H1 (cell line): ENCODE results near the gene PRDM15. TPM values are rescaled to one million over a fixed set of nuclear protein-coding genes. Genes with fewer than 3 reads are reported as not detected.
A peak's percentile ranks its signal among the peaks of the same experiment; 100 is the strongest.

ENCODE experiments used
- ASH2L ChIP-seq: fragments of 200-600, 300-600 bp; sonication (generic); IDR thresholded peaks from one replicate; pipeline ENCODE4 v1.7.1; 2017; ENCODE audit warnings: low read length
- BCL11A ChIP-seq, 2 experiments: IDR thresholded peaks; one replicate each; pipeline ENCODE4 v1.6.1; 2011; ENCODE audit warnings: low read depth in 2 of 2, low read length in 2 of 2, mild to moderate bottlenecking in 2 of 2
- CBX5 ChIP-seq: fragments of 300-800, 300-1000 bp; sonication (generic); IDR thresholded peaks from 2 replicates; pipeline ENCODE4 v1.7.1; 2016; ENCODE audit warnings: antibody characterized with exemption, low read length, low read depth
- CBX8 ChIP-seq: fragments of 300-800, 300-1000 bp; sonication (generic); IDR thresholded peaks from 2 replicates; pipeline ENCODE4 v1.7.1; 2016; ENCODE audit warnings: low read depth, low read length, borderline replicate concordance
- CHD2 ChIP-seq: IDR thresholded peaks from 2 replicates; pipeline ENCODE4 v1.6.1; 2012; ENCODE audit warnings: low read length, improper control_type of control experiment
- CTBP2 ChIP-seq: IDR thresholded peaks from 2 replicates; pipeline ENCODE4 v1.7.0; 2011; ENCODE audit warnings: borderline replicate concordance, mild to moderate bottlenecking, moderate library complexity, mixed read lengths, low read length; ENCODE audit not compliant: insufficient read depth, insufficient read length
- CTCF ChIP-seq, 3 experiments: IDR thresholded peaks; 1 replicate in 2 of 3; 2 replicates in 1 of 3; pipeline versions ENCODE4 v1.5.1 to v1.6.1; 2011; ENCODE audit warnings: low read length in 3 of 3, mild to moderate bottlenecking in 3 of 3, inconsistent platforms in 2 of 3, low read depth in 1 of 3, moderate library complexity in 1 of 3; ENCODE audit not compliant: insufficient read depth in 1 of 3; ENCODE audit errors: control extremely low read depth in 1 of 3
- FOSL1 ChIP-seq: IDR thresholded peaks from 2 replicates; pipeline ENCODE4 v1.6.1; 2011; ENCODE audit warnings: mild to moderate bottlenecking, low read depth, low read length, moderate library complexity; ENCODE audit not compliant: insufficient read depth
- JUN ChIP-seq: IDR thresholded peaks from 2 replicates; pipeline ENCODE4 v1.6.1; 2011; ENCODE audit warnings: low read depth, mild to moderate bottlenecking, improper control_type of control experiment, low read length
- KDM5A ChIP-seq: fragments of 200-600 bp; IDR thresholded peaks from 2 replicates; pipeline ENCODE4 v1.7.1; 2012; ENCODE audit warnings: mild to moderate bottlenecking, low read length, inconsistent platforms, mixed read lengths
- POU5F1 ChIP-seq: IDR thresholded peaks from 2 replicates; pipeline ENCODE4 v1.6.1; 2011; ENCODE audit warnings: low read depth, mild to moderate bottlenecking, low read length, moderate library complexity
- RAD21 ChIP-seq, 2 experiments: IDR thresholded peaks in 1 of 2; conservative IDR thresholded peaks in 1 of 2; 2 replicates each; pipeline ENCODE4 v1.6.1; 2011; ENCODE audit warnings: low read depth in 2 of 2, low read length in 2 of 2, improper control_type of control experiment in 1 of 2, inconsistent platforms in 1 of 2, mild to moderate bottlenecking in 1 of 2, moderate library complexity in 1 of 2
- RBBP5 ChIP-seq: IDR thresholded peaks from 2 replicates; pipeline ENCODE4 v1.7.1; 2012; ENCODE audit warnings: low read depth, mild to moderate bottlenecking, inconsistent platforms, low read length, moderate library complexity, borderline replicate concordance
- RFX5 ChIP-seq: IDR thresholded peaks from 2 replicates; pipeline ENCODE4 v1.6.1; 2011; ENCODE audit warnings: low read depth, low read length, improper control_type of control experiment, borderline replicate concordance
- SIRT6 ChIP-seq: IDR thresholded peaks from one replicate; pipeline ENCODE4 v1.7.1; 2012; ENCODE audit warnings: low read length, inconsistent platforms
- SP1 ChIP-seq: IDR thresholded peaks from 2 replicates; pipeline ENCODE4 v1.6.1; 2011; ENCODE audit warnings: low read depth, low read length
- SP2 ChIP-seq: IDR thresholded peaks from 2 replicates; pipeline ENCODE4 v1.6.1; 2012; ENCODE audit warnings: mild to moderate bottlenecking, low read length, inconsistent platforms
- TAF1 ChIP-seq: IDR thresholded peaks from 2 replicates; pipeline ENCODE4 v1.6.1; 2011; ENCODE audit warnings: mild to moderate bottlenecking, low read depth, low read length
- TAF7 ChIP-seq: optimal IDR thresholded peaks from 2 replicates; pipeline ENCODE3; 2011; ENCODE audit warnings: low read depth, mild to moderate bottlenecking, inconsistent platforms, low read length, moderate library complexity, borderline replicate concordance
- polyA plus RNA-seq, 7 experiments: library from polyadenylated mRNA; depleted of rRNA in 3 of 7; stranded (reverse) in 5 of 7; unstranded in 2 of 7; fragments of >200 nt in 5 of 7; fragments of 200-250 nt in 2 of 7; gene quantifications; 1 replicate in 5 of 7; 2 replicates in 1 of 7; 4 replicates in 1 of 7; pipeline versions ENCODE4 v1.2.1 to v1.2.3, GENCODE V29; 2011 to 2013; ENCODE audit warnings: missing spikeins in 2 of 7, mixed read lengths in 2 of 7
- total RNA-seq: library from RNA; stranded (reverse); fragmentation: NEBNext Ultra II Directional; extraction: Animal tissue kit (Norgen Biotek cat#: 25700); gene quantifications from 2 replicates; pipeline ENCODE4 v1.2.1, GENCODE V29; 2021
- TF ChIP-seq, protein P1 (sequence below): IDR thresholded peaks from 2 replicates; pipeline ENCODE4 v1.6.1; 2011; ENCODE audit warnings: low read length, improper control_type of control experiment

Gene PRDM15
- total and polyA plus RNA-seq, 2 of the 8 experiments (the other 6 are each of a cell fraction or from before 2014, with no cell fraction given), result 9.7 to 10.5 TPM

- no peak for TF ChIP-seq RAD21 (IDR thresholded peaks at IDR 0.05 in 1 of 2, conservative IDR thresholded peaks at IDR 0.05 in 1 of 2; ENCODE audit: low read depth in 2 of 2, low read length in 2 of 2)
- no peak for TF ChIP-seq SIRT6
- TF ChIP-seq RFX5, result no peak
- no peak for TF ChIP-seq JUN
- 0 out of 2 replicates have a peak, but pooled peaks have one; percentile 33 for TF ChIP-seq TAF1
- TF ChIP-seq CHD2, result peak; percentile 7; the same call in 1 of the 2 replicates
- no peak for TF ChIP-seq BCL11A (IDR thresholded peaks at IDR 0.05; ENCODE audit: low read depth in 2 of 2, low read length in 2 of 2)
- TF ChIP-seq TAF7, result no peak
- TF ChIP-seq CBX5, result no peak
- TF ChIP-seq, protein P1, sequence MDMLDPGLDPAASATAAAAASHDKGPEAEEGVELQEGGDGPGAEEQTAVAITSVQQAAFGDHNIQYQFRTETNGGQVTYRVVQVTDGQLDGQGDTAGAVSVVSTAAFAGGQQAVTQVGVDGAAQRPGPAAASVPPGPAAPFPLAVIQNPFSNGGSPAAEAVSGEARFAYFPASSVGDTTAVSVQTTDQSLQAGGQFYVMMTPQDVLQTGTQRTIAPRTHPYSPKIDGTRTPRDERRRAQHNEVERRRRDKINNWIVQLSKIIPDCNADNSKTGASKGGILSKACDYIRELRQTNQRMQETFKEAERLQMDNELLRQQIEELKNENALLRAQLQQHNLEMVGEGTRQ, result no peak
- no peak for TF ChIP-seq CTCF (IDR thresholded peaks at IDR 0.05; ENCODE audit: control extremely low read depth in 1 of 3, insufficient read depth in 1 of 3, low read depth in 1 of 3, low read length in 3 of 3)
- no peak for TF ChIP-seq SP2
- TF ChIP-seq SP1, result peak; percentile 68; the same call in 1 of the 2 replicates
- TF ChIP-seq POU5F1, result no peak
- TF ChIP-seq KDM5A, result no peak
- no peak for TF ChIP-seq CBX8
- no peak for TF ChIP-seq ASH2L
- TF ChIP-seq RBBP5, result no peak
- TF ChIP-seq FOSL1, result no peak
- TF ChIP-seq CTBP2, result no peak
Observed at GRCh38 chr21:41761934-41762635, 117.1 kb downstream of the PRDM15 start (continued).
